HepG2 (cell line): ENCODE results near the gene RRAS2. TPM values are rescaled to one million over a fixed set of nuclear protein-coding genes. Genes with fewer than 3 reads are reported as not detected.
A peak's percentile ranks its signal among the peaks of the same experiment; 100 is the strongest.

Experiments used
- ATAC-seq: fragments of 200-7000 bp; cut with Tn5 transposase; 3 replicates; pipeline ENCODE4 v1.9.1; 2020; ENCODE audit warnings: mild to moderate bottlenecking, moderate library complexity
- BruUV-seq: library from RNA; stranded (reverse); fragments of 400-500 nt; replicated peaks from 2 replicates; lab custom pipeline; 2021; lab: Mats Ljungman, UMichigan
- CTCF ChIA-PET: fragments of 300-600 bp; formaldehyde crosslinking; extraction: SDS; loops from one replicate; lab custom pipeline; 2021; ENCODE audit warnings: low total read pairs, inconsistent platforms, low intra/inter-chr PET ratio; lab: Yijun Ruan, JAX
- POLR2A ChIA-PET: fragments of 350-600 bp; sonication (Branson Sonifier 250); formaldehyde crosslinking; loops from one replicate; lab custom pipeline; 2020; ENCODE audit warnings: antibody characterized with exemption, inconsistent platforms; lab: Yijun Ruan, JAX
- DNase-seq: peaks from one replicate; pipeline ENCODE4 v3.0.0-alpha.2; 2015; ENCODE audit warnings: low spot score
- FAIRE-seq: peaks from 3 replicates; lab custom pipeline; 2011; peaks lifted over from hg19 to GRCh38; lab: Jason Lieb, UNC
- H2AFZ ChIP-seq: one replicate; pipeline ENCODE4 v1.6.1; 2011; ENCODE audit warnings: low read length, inconsistent platforms
- H3K27ac ChIP-seq: fragments of 300-600 bp; 3 replicates; pipeline ENCODE4 v1.8.0; 2011; ENCODE audit warnings: mixed run types, mild to moderate bottlenecking, mixed read lengths, low read length, inconsistent platforms; ENCODE audit not compliant: insufficient read depth; ENCODE audit errors: extremely low read length
- H3K27me3 ChIP-seq, 2 experiments: fragments of 200-600 bp in 1 of 2; 2 replicates in 1 of 2; 3 replicates in 1 of 2; pipeline versions ENCODE4 v1.6.0 to v1.8.0; 2011; ENCODE audit warnings: low read length in 2 of 2, mild to moderate bottlenecking in 2 of 2, moderate library complexity in 2 of 2, inconsistent platforms in 1 of 2; ENCODE audit not compliant: insufficient read depth in 2 of 2, control insufficient read depth in 1 of 2
- H3K36me3 ChIP-seq, 2 experiments: fragments of 200-600 bp in 1 of 2; replicated peaks in 1 of 2; 2 replicates in 1 of 2; 3 replicates in 1 of 2; pipeline versions ENCODE4 v1.5.1 to v1.8.0; 2011; ENCODE audit warnings: low read length in 2 of 2, inconsistent platforms in 1 of 2; ENCODE audit not compliant: insufficient read depth in 2 of 2, control insufficient read depth in 1 of 2
- H3K4me1 ChIP-seq: 2 replicates; pipeline ENCODE4 v1.5.1; 2012; ENCODE audit warnings: low read length, inconsistent platforms; ENCODE audit not compliant: insufficient read depth
- H3K4me2 ChIP-seq: 2 replicates; pipeline ENCODE4 v1.6.0; 2011; ENCODE audit warnings: low read depth, low read length, inconsistent platforms
- H3K4me3 ChIP-seq, 3 experiments: fragments of 200-600 bp in 1 of 3; sonication (generic), shearing (Covaris generic) in 1 of 3; replicated peaks in 1 of 3; 2 replicates each; pipeline ENCODE4 v1.5.1; 2011 to 2016; ENCODE audit warnings: low read length in 3 of 3, inconsistent platforms in 2 of 3, low read depth in 2 of 3, mild to moderate bottlenecking in 2 of 3, control low read depth in 1 of 3, mixed read lengths in 1 of 3; ENCODE audit not compliant: insufficient read depth in 1 of 3
- H3K79me2 ChIP-seq: one replicate; pipeline ENCODE4 v1.6.1; 2011; ENCODE audit warnings: low read length, inconsistent platforms; ENCODE audit not compliant: insufficient read depth
- H3K9ac ChIP-seq: 2 replicates; pipeline ENCODE4 v1.6.0; 2011; ENCODE audit warnings: mild to moderate bottlenecking, low read depth, low read length, inconsistent platforms; ENCODE audit not compliant: insufficient read depth
- H3K9me3 ChIP-seq: 2 replicates; pipeline ENCODE4 v1.5.1; 2012; ENCODE audit warnings: mild to moderate bottlenecking, low read length
- H4K20me1 ChIP-seq: 2 replicates; pipeline ENCODE4 v1.6.0; 2011; ENCODE audit warnings: inconsistent platforms, mild to moderate bottlenecking, low read length, moderate library complexity; ENCODE audit not compliant: insufficient read depth
- FOXA1 ChIP-seq, 2 experiments: fragments of 450-650 bp in 1 of 2; sonication (generic) in 1 of 2; formaldehyde crosslinking in 1 of 2; IDR thresholded peaks; 2 replicates each; pipeline versions ENCODE4 v1.4.0 to v1.6.1; 2016 to 2020; ENCODE audit warnings: missing genetic modification reagents in 1 of 2
- FOXM1 ChIP-seq: sonication (generic); formaldehyde crosslinking; IDR thresholded peaks from 2 replicates; pipeline ENCODE4 v1.5.0; 2020; ENCODE audit warnings: missing genetic modification reagents
- MED13 ChIP-seq: sonication (generic); formaldehyde crosslinking; IDR thresholded peaks from 2 replicates; pipeline ENCODE4 v1.5.0; 2020; ENCODE audit warnings: missing genetic modification reagents
- NR2F6 ChIP-seq, 2 experiments: IDR thresholded peaks; 2 replicates each; pipeline ENCODE4 v1.6.1; 2016; ENCODE audit warnings: antibody characterized with exemption in 1 of 2, mild to moderate bottlenecking in 1 of 2
- SIX4 ChIP-seq: sonication (generic); formaldehyde crosslinking; IDR thresholded peaks from 2 replicates; pipeline ENCODE4 v1.4.0; 2020; ENCODE audit warnings: missing genetic modification reagents
- TEAD3 ChIP-seq: optimal IDR thresholded peaks from 2 replicates; pipeline ENCODE3; 2016; ENCODE audit warnings: borderline replicate concordance
- ZNF317 ChIP-seq: sonication (generic); formaldehyde crosslinking; IDR thresholded peaks from 2 replicates; pipeline ENCODE4 v1.5.0; 2020; ENCODE audit warnings: mild to moderate bottlenecking, missing genetic modification reagents
- ZNF563 ChIP-seq: sonication (generic); formaldehyde crosslinking; IDR thresholded peaks from 2 replicates; pipeline ENCODE4 v1.8.0; 2022; ENCODE audit warnings: mild to moderate bottlenecking, moderate library complexity, missing genetic modification reagents
- ZNF7 ChIP-seq: IDR thresholded peaks from 2 replicates; pipeline ENCODE4 v1.6.1; 2016; ENCODE audit warnings: missing biosample characterization, missing genetic modification reagents
- WGBS: methylation state at CpG from one replicate; pipeline ENCODE4 v1.1.6; 2017; ENCODE audit warnings: low lambda C conversion rate; 5-methylcytosine and 5-hydroxymethylcytosine counted together
- in situ Hi-C: cut with HindIII; loops from 2 replicates; pipeline ENCODE4 v1.10.0; 2017; ENCODE audit warnings: low pct_unique_long_range_greater_than_20kb; ENCODE audit not compliant: extremely low pct_ligation_motif_present
- intact Hi-C: fragments of 100-400 bp; cut with micrococcal nuclease; formaldehyde crosslinking; loops from one replicate; pipeline ENCODE4 v1.10.0; 2022; ENCODE audit not compliant: unreplicated experiment
- polyA plus RNA-seq, 8 experiments: library from polyadenylated mRNA; depleted of rRNA in 3 of 8; stranded (reverse) in 7 of 8; unstranded in 1 of 8; fragments of >200 nt; fragmentation: Illumina TruSeq in 4 of 8; extraction: Trizol in 4 of 8; gene quantifications; 2 replicates each; pipeline versions ENCODE4 v1.2.1 to v1.2.3, GENCODE V29; 2011 to 2016; ENCODE audit warnings: low read depth in 4 of 8, missing spikeins in 1 of 8, mixed read lengths in 1 of 8; ENCODE audit not compliant: insufficient read depth in 1 of 8
- total RNA-seq, 5 experiments: library from RNA; depleted of rRNA; stranded (reverse); fragments of >200 nt; fragmentation: Illumina TruSeq; extraction: Trizol; gene quantifications; 2 replicates each; pipeline ENCODE4 v1.2.3, GENCODE V29; 2016; ENCODE audit warnings: low read depth in 1 of 5
- TF ChIP-seq, protein P1 (sequence below): sonication (generic); formaldehyde crosslinking; IDR thresholded peaks from 2 replicates; pipeline ENCODE4 v1.9.0; 2021; ENCODE audit warnings: missing genetic modification reagents, mild to moderate bottlenecking, borderline replicate concordance

Gene RRAS2
- total and polyA plus RNA-seq, 2 of the 13 experiments (the other 11 are each of a cell fraction or from before 2014, with no cell fraction given) = 19.0 to 44.1 TPM

GRCh38 chr11:14393129-14393528 lies 34.1 kb upstream of the RRAS2 start:
- no peaks in the 10 kb centered on the region for H3K79me2 ChIP-seq
- H4K20me1 ChIP-seq = no peaks in the 10 kb centered on the region
- no TSS peak for BruUV-seq
- H3K27ac ChIP-seq = no peak overlapping the region
- CTCF ChIA-PET = no interaction called here
- H3K4me1 ChIP-seq = no peaks in the 10 kb centered on the region
- no peak for DNase-seq
- intact Hi-C loops = no loop called here
- no peak for FAIRE-seq
- no peaks in the 10 kb centered on the region for H3K36me3 ChIP-seq
- POLR2A ChIA-PET = no interaction called here
- H3K9me3 ChIP-seq = no peaks in the 10 kb centered on the region
- in situ Hi-C loops = no loop called here
- no peak for ATAC-seq
- H2AFZ ChIP-seq = no peak overlapping the region
- no peak overlapping the region for H3K4me2 ChIP-seq
- TF ChIP-seq ZNF563 (CRISPR knock-in tag) = no peak
- TF ChIP-seq MED13 (CRISPR knock-in tag) = no peak
- no peak for TF ChIP-seq SIX4
- TF ChIP-seq NR2F6 (IDR thresholded peaks at IDR 0.05) = no peak
- TF ChIP-seq NR2F6 (CRISPR knock-in tag; IDR thresholded peaks at IDR 0.05) = no peak
- TF ChIP-seq FOXA1 (IDR thresholded peaks at IDR 0.05) = no peak
- no peak for TF ChIP-seq FOXA1 (CRISPR knock-in tag; IDR thresholded peaks at IDR 0.05)
- no peak for TF ChIP-seq ZNF317 (CRISPR knock-in tag)
- TF ChIP-seq, all 625 proteins: peak for 0
- 74% methylated on average over 5 of the region's 5 CpGs for WGBS
- Histone ChIP-seq H3K4me3 (no peak overlapping the region), H3K9ac (no peak overlapping the region), H3K27me3 (peaks cover 0 to 7% of the 10 kb centered on the region in 2 experiments; a peak in 2 of 5 replicates)

- DNase-seq (no peak), ATAC-seq (no peak), FAIRE-seq (no peak)
- Histone ChIP-seq H3K79me2 (no peaks in the 10 kb centered on the region), H3K4me3 (no peak overlapping the region), H3K27me3 (peaks cover 0 to 10% of the 10 kb centered on the region in 2 experiments; a peak in 3 of 5 replicates), H3K4me1 (no peaks in the 10 kb centered on the region), H3K4me2 (no peak overlapping the region), H3K27ac (no peak overlapping the region), H3K9me3 (no peaks in the 10 kb centered on the region), H3K36me3 (no peaks in the 10 kb centered on the region), H3K9ac (no peak overlapping the region), H2AFZ (no peak overlapping the region), H4K20me1 (no peaks in the 10 kb centered on the region)
- BruUV-seq = no TSS peak
- TF ChIP-seq, protein P1, sequence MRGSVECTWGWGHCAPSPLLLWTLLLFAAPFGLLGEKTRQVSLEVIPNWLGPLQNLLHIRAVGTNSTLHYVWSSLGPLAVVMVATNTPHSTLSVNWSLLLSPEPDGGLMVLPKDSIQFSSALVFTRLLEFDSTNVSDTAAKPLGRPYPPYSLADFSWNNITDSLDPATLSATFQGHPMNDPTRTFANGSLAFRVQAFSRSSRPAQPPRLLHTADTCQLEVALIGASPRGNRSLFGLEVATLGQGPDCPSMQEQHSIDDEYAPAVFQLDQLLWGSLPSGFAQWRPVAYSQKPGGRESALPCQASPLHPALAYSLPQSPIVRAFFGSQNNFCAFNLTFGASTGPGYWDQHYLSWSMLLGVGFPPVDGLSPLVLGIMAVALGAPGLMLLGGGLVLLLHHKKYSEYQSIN (CRISPR knock-in tag) = no peak
- no peak for TF ChIP-seq TEAD3 (CRISPR knock-in tag)
- peak; percentile 27; the same call in 1 of the 2 replicates for TF ChIP-seq ZNF7 (CRISPR knock-in tag)
- no peak for TF ChIP-seq FOXM1 (CRISPR knock-in tag)
- ChIA-PET CTCF (no interaction called here), POLR2A (no interaction called here)
- WGBS = 35% methylated on average over 1 of the region's 1 CpG
- in situ Hi-C loops = no loop called here
- intact Hi-C loops = no loop called here
These were observed 31.7 kb upstream of the RRAS2 start for GRCh38 chr11:14390669-14391068.
